Middle frontal gyrus (tissue), 1 donor: Measurements from ENCODE around the gene SPIRE2.

ENCODE experiments used
- DNase-seq: peaks from one replicate; pipeline ENCODE4 v3.0.0-alpha.2; 2015; ENCODE audit warnings: low spot score; ENCODE audit errors: extremely low spot score

Gene SPIRE2

DNA sequence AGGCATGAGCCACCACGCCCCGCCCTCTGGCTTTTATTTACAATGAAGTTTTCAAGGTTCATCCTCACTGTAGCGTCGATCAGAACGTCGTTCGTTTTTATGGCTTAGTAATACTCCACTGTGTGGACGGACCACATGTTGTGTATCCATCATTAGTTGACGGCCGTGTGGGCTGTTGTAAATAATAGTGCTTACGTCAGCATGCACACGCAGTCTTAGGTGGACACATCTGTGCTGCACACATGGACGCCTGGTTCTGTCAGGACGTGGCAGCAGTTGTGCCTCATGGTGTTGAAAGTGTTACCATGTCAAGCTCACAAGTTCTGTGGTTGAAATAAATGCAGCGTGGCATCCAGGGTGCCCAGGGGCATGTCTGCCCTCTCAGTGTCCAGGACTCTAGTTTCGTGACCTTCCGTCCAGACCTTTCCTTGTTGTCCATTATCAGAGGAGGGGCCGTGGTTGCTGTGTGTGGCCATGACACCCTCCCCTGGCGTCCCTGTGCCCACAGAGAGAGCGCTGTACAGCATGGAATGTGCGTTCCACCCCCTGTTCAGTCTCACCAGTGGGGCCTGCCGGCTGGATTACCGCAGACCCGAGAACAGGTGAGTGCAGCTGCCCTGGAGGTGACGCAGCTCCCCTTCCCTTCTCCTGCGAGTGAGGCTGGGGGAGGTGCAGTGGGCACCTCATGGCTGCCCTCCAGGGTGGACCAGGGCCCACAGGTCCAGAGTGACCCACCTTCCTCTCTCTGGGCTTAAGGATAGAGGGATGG lies 67.4 kb downstream of the SPIRE2 start:
- DNase-seq, result no peak

- no peak for DNase-seq
Measured at GRCh38 chr16:89897204-89897603, 68.9 kb downstream of the SPIRE2 start.

GRCh38 chr16:89898201-89898967 lies 70.1 kb downstream of the SPIRE2 start:
- DNase-seq, result no peak

DNA sequence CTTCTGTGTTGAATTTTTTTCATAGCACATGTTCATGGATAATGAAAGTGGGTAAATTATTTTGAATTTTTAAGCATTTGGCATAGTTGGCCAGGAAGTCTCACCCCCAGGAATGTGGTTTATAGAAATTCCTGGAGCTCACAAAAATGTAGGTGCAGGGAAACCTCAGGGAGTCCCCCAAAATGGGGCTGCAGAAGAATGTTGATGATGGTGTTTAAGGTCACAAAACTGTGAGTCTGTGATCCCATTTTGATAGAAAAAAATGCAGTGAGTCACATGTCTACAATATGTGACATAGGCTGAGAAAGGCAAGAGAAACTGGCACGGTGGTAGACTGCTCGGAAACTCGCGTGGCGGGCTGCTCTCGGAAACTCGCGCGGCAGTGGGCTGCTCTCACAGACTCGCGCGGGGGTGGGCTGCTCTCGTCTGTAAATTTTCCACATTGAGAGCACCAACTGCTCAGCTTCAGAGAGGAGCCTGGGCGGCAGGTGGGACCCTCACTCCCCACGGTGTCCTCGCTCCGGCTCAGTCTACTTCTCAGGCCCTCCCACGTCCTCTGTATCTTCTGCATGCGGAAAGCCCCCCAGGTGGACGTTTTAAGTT lies 71.7 kb downstream of the SPIRE2 start:
- no peak for DNase-seq

- DNase-seq, result no peak
Measured at GRCh38 chr16:89900885-89901284, 72.6 kb downstream of the SPIRE2 start.

- no peak for DNase-seq
Measured at GRCh38 chr16:89902980-89903379, 74.7 kb downstream of the SPIRE2 start.

DNA sequence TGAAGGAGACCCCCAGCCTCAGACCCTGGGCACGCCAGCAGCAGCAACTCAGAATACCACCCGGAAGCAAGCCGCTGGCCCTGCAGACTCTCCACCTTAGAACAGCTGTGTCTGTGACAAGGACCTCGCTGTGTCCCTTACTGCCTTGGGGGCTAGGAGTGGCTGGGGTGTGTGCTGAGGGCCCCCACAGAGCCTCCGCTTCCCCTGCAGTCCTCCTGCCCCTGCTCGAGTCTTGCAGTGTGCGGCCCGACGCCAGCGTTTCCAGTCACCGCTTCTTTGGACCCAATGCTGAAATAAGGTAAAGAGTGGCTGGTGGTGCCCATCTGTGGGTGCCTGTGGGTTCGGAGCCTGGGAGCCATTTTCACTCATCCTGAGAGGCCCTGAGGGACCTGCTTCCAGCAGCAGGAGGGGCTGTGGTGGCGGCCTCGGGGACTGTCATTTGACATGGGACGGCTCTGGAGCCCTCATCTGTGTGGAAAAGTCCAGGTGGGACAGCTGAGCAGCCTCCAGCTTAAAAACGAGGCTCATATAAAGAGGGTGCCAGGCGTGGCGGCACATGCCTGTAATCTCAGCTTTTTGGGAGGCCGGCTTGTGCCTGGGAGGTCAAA lies 75.7 kb downstream of the SPIRE2 start:
- DNase-seq, result no peak

- DNase-seq, result no peak
Measured at GRCh38 chr16:89904606-89905510, 76.6 kb downstream of the SPIRE2 start.

- DNase-seq, result no peak
Measured at GRCh38 chr16:89905511-89906139, 77.3 kb downstream of the SPIRE2 start.

GRCh38 chr16:89906140-89907025 lies 78.1 kb downstream of the SPIRE2 start:
- DNase-seq, result no peak

DNA sequence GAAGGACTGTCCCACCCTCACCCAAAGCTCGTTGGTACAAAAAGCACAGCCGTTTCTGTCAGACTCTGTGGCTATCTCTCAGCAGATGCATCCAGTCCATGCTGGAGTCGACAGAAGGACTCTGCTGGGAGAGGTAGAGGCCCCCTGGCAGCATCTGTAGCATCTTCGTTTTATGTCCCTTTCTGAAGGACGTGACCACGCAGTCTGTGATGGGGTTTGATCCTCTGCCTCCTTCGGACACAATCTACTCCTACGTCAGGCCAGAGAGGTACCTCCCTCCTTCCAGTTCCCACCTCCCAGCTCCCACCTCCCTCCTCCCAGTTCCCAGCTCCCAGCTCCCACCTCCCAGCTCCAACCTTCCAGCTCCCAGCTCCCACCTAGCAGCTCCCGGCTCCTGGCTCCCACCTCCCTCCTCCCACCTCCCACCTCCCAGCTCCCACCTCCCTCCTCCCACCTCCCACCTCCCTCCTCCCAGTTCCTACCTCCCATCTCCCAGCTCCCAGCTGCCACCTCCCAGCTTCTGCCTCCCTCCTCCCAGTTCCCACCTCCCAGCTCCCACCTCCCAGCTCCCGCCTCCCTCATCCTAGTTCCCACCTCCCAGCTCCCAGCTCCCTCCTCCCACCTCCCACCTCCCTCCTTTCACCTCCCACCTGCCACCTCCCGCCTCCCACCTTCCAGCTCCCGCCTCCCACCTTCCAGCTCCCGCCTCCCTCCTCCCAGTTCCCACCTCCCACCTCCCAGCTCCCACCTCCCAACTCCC lies 79.0 kb downstream of the SPIRE2 start:
- DNase-seq, result no peak

DNA sequence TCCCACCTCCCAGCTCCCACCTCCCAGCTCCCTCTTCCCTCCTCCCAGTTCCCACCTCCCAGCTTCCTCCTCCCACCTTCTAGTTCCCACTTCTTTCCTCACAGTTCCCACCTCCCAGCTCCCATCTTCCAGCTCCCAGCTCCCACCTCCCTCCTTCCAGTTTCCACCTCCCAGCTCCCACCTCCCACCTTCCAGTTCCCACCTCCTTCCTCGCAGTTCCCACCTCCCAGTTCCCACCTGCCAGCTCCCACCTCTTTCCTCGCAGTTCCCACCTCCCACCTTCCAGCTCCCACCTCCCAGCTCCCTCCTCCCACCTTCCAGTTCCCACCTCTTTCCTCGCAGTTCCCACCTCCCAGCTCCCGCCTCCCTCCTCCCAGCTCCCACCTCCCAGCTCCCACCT lies 80.0 kb downstream of the SPIRE2 start:
- DNase-seq, result no peak

DNA sequence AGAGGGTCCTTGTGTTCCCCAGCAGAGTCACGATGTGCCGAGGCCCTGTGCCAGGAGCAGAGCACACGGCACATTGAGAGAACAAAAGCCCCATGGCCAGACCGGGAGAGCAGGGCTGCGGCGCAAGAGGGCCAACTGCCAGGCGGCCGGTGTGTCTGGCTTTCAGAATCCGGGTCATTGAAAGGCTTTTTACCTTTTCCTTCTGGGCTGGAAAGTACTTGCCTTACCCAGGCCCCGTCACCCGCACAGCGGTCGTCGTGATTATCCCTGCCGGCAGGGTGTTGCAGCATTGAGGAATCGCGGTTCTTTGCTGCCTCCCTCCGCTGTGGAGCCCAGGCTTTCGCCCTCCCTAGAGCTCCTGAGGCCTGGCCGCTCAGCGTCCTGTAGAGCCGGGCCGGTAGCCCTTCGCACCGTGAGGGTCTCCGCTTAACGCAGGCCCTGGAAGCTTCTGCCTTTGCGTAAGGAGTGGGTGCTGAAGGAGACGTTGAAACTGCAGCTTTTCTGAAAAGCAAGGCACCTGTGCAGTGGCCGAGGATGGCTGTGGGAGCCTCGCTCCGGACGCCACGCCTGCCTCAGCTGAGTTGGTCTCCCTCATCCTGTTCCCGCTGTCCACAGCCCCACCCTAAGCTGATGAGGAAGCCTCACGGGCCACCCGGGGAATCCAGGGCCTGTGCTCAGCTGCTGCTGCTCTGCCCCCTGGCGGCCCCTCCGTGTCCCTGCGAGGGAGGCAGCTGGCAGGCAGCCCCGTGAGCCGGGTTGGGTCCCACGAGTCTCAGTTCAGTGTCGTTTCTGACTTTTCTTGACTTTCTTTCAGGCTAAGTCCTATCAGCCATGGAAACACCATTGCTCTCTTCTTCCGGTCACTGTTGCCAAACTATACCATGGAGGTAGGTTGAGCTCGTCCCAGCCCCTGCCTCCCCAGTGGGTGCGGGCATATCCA lies 81.8 kb downstream of the SPIRE2 start:
- DNase-seq, result peak; percentile 55

DNA sequence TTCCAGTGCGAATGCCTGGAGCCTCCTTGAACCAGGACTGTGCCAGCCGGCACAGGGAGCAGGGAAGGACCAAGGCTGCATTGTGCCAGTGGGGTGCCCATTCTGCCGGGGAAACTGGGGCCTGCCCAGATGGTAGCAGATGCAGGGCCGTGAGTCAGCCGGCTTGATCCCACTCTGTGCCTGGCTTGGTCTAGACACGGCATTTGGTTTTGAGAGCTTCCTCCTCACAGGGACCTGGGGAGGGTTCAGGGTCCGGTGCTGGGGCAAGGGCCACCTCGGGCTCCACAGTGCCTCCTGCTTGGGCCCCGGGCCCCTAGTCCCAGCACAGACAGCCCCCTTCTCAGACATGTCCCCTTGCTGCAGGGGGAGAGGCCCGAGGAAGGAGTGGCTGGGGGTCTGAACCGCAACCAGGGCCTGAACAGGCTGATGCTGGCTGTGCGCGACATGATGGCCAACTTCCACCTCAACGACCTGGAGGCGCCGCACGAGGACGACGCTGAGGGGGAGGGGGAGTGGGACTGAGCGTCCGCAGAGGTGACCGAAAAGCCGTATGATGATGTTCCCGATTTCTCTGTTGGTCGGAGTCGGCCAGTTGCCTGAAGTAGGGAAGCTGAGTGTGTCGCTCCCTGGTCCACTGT lies 82.6 kb downstream of the SPIRE2 start:
- no peak for DNase-seq

- no peak for DNase-seq
Measured at GRCh38 chr16:89911375-89911774, 83.1 kb downstream of the SPIRE2 start.

GRCh38 chr16:89912143-89912542 lies 83.9 kb downstream of the SPIRE2 start:
- no peak for DNase-seq

DNA sequence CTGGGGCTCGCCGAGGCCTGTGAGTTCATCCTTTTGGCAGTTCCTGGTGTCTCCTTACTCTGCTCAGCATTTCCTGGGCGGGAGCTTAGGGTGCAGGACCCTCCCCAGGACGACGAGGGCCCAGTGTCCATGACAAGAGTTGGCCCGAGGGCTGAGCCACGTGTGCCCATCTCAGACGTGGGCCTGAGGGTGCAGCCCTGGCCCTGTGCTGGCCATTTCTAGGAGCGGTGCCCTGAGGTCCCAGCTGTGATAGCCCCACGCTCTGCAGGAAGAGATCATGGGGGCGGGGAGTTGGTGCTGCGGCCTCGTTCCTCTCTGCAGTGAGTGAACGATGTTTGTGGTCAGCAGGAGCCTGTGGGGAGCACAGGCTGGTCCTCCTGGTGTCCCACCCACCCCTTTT lies 84.4 kb downstream of the SPIRE2 start:
- no peak for DNase-seq
